AG09309 (cell line): ENCODE measurements around the gene DOCK2.

Experiments used
- DNase-seq: peaks from one replicate; pipeline ENCODE4 v3.0.0-alpha.2; 2010; ENCODE audit warnings: low read depth
- H3K4me3 ChIP-seq: 2 replicates; pipeline ENCODE4 v1.5.1; 2011; ENCODE audit warnings: mild to moderate bottlenecking, low read depth, low read length, moderate library complexity; ENCODE audit not compliant: control insufficient read depth
- TF ChIP-seq, protein P1 (sequence below): IDR thresholded peaks from 2 replicates; pipeline ENCODE4 v1.5.1; 2011; ENCODE audit warnings: mild to moderate bottlenecking, low read depth, low read length, inconsistent platforms; ENCODE audit not compliant: insufficient read depth, control insufficient read depth; ENCODE audit errors: missing control alignments

Gene DOCK2

DNA sequence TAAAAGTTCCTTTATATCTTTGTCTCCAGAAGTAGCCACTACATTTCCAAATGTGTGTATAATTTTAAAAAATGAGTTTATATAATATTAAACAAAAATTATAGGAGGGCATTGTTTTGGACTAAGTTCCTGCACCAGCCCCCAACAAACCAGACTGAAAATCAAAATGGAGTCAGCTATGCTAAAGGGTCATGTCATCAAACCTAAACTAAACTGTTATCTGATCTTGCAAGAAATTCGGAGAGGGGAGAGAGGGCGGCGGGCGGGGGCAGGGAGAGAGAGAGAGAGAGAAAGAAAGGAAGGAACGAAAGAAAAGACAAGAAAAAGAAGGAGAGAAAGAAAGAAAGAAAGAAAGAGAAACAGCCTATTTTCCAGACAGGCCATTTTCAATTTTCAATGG lies 63.5 kb downstream of the DOCK2 start:
- DNase-seq: no peak

DNA sequence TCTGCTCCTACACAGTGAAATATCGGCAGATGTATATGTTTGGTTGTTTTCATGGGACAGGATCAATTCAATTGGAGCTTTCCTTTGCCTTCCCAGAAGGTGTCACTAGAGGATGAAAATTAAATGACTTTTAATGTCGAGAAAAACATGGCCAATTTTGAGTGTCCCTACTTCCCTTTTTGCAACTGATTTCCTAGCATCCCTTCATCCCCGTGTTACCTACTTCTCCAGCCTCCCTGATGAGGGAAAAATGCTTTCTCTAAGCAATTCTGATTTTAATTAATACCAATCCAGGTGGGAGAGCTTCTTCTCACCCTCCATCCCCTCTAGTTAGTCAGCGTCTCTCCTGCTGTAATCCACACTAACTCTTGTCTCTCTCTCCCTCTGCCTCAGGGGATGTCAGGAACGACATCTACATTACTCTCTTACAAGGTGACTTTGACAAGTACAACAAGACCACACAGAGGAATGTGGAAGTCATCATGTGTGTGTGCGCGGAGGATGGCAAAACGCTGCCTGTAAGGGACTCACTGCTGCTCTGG lies 64.9 kb downstream of the DOCK2 start:
- peak; percentile 29 for DNase-seq
- no peak overlapping the region for H3K4me3 ChIP-seq
- TF ChIP-seq, protein P1, sequence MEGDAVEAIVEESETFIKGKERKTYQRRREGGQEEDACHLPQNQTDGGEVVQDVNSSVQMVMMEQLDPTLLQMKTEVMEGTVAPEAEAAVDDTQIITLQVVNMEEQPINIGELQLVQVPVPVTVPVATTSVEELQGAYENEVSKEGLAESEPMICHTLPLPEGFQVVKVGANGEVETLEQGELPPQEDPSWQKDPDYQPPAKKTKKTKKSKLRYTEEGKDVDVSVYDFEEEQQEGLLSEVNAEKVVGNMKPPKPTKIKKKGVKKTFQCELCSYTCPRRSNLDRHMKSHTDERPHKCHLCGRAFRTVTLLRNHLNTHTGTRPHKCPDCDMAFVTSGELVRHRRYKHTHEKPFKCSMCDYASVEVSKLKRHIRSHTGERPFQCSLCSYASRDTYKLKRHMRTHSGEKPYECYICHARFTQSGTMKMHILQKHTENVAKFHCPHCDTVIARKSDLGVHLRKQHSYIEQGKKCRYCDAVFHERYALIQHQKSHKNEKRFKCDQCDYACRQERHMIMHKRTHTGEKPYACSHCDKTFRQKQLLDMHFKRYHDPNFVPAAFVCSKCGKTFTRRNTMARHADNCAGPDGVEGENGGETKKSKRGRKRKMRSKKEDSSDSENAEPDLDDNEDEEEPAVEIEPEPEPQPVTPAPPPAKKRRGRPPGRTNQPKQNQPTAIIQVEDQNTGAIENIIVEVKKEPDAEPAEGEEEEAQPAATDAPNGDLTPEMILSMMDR: peak; percentile 61

More for the DNA sequence above, 63.5 kb downstream of the DOCK2 start:
- TF ChIP-seq, protein P1: no peak
- no peak overlapping the region for H3K4me3 ChIP-seq

DNA sequence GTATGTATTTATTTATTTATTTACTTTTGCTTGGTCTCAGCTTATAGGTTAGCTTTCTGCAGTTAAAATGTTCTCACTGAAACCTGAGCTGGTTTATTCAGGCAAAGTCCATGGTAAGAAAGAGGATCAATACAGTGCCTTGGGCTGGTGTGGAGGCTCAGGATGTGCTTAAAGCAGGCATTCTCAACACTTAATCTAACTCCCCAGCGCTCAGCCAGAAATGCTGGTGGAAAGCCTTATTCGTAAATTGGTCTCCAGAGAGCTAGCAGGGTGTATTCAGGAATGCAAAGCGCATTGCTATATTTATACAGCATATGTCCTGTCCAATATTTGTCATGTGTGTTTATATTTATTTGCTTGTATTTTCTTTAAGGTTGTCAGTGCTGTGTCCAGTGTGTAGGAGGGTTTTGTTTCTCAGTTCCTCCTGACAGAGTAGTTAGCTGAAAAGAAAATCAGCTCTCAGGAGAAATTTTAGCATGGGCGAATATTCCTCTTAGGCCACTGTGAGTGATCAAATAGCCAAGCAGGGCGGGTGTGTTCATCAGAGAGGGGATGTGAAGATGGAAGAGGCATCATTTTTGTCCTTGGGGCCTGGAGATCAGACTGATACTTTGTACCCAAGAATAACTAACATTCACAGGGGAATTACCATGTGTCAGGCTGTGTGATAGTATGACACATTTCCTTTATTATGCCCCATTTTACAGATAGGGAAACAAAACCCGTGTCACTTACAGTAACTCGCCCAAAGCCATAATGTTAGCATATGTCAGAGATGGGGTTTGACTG lies 65.8 kb downstream of the DOCK2 start:
- no peak overlapping the region for H3K4me3 ChIP-seq
- DNase-seq: no peak
- TF ChIP-seq, protein P1: no peak

DNA sequence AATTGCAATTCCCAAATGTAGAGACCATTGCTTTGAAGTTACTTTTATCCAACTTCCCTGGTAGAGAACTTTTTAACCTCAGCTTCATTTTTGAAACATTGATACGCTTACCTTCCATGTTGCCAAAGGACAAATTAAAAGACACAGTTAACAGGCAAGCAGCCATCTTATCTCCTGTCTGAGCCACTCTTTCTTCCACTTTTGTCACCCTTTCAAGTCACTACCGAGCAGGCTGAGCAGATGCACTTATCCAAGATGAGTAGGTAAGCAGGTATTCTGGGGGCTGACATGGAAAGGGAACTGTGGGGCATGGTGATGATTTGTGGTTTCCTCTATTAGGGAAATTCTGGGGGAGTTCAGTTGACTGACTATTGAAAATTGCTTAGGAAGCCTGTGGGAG lies 66.7 kb downstream of the DOCK2 start:
- TF ChIP-seq, protein P1: no peak
- DNase-seq: no peak
- H3K4me3 ChIP-seq: no peak overlapping the region

DNA sequence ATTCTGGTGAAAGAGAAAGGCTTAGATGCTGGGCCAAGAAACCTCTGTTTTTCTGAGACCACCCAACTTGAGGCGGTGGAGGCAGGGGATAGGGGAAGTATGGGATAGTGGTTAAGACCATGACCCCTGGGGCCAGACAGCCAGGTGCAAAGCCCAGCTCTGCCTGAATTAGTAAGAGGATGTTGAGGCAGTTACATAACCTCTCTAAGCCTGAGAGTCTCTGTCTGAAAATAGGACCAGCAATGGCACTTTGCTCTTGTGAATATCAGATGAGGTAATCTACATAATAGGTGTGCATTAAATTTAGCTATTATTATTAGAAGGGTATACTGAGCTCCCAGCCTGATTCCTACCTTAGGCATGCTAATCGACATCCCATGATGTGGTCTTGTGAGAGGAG lies 68.2 kb downstream of the DOCK2 start:
- no peak for DNase-seq
- no peak overlapping the region for H3K4me3 ChIP-seq
- TF ChIP-seq, protein P1: no peak

DNA sequence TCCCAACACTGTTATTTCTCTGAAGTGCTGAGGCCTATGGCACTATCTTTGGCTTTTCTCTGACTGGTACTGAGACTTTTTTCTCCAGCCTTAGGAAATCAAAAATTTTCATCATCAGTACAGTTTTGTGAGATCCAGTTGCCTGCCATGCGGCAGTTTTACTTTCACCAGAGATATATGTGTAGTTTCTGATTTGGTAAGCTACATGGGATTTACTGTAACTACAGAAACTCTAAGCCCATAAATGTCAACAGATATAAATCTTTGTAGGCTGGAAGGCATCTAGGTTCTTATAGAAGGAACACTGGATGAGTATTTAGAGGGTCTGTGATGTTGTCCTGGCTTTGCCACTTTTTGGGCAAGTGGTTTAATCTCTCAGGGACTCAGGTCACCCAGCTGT lies 69.0 kb downstream of the DOCK2 start:
- TF ChIP-seq, protein P1: no peak
- DNase-seq: peak; percentile 23
- H3K4me3 ChIP-seq: no peak overlapping the region
